Effector memory CD4-positive, alpha-beta T cell (primary cell): ENCODE data around the gene RAB11FIP5.

Experiments
- DNase-seq, 3 donors: peaks; one replicate each; pipeline ENCODE4 v3.0.0-alpha.2; 2020
- H3K27ac ChIP-seq: 2 replicates; pipeline ENCODE4 v1.7.0; 2013; ENCODE audit warnings: mild to moderate bottlenecking, low read length, moderate library complexity; ENCODE audit not compliant: insufficient read depth, poor library complexity, severe bottlenecking
- H3K27me3 ChIP-seq: replicated peaks from 2 replicates; pipeline ENCODE4 v1.7.0; 2013; ENCODE audit warnings: mild to moderate bottlenecking, low read length; ENCODE audit not compliant: insufficient read depth, control insufficient read depth, poor library complexity, severe bottlenecking
- H3K36me3 ChIP-seq: 2 replicates; pipeline ENCODE4 v1.7.0; 2013; ENCODE audit warnings: mild to moderate bottlenecking, low read length, moderate library complexity; ENCODE audit not compliant: control insufficient read depth, insufficient read depth
- H3K4me1 ChIP-seq: 2 replicates; pipeline ENCODE4 v1.7.0; 2013; ENCODE audit warnings: low read length, mild to moderate bottlenecking; ENCODE audit not compliant: control insufficient read depth, insufficient read depth, poor library complexity, severe bottlenecking
- H3K4me3 ChIP-seq: 2 replicates; pipeline ENCODE4 v1.7.0; 2013; ENCODE audit warnings: low read length, low read depth, mild to moderate bottlenecking; ENCODE audit not compliant: insufficient read depth, poor library complexity, severe bottlenecking
- H3K9me3 ChIP-seq: 2 replicates; pipeline ENCODE4 v1.7.0; 2013; ENCODE audit warnings: mild to moderate bottlenecking, low read length, moderate library complexity; ENCODE audit not compliant: control insufficient read depth

Gene RAB11FIP5

GRCh38 chr2:73088211-73088610 lies 24.5 kb downstream of the RAB11FIP5 start:
- no peak overlapping the region for H3K4me3 ChIP-seq
- DNase-seq, result no peak
- no peak overlapping the region for H3K27ac ChIP-seq
- peaks cover 9% of the 10 kb centered on the region for H3K36me3 ChIP-seq
- no peaks in the 10 kb centered on the region for H3K4me1 ChIP-seq
- H3K9me3 ChIP-seq, result no peaks in the 10 kb centered on the region
- no peaks in the 10 kb centered on the region for H3K27me3 ChIP-seq

GRCh38 chr2:73087311-73087710 lies 25.4 kb downstream of the RAB11FIP5 start:
- H3K9me3 ChIP-seq, result no peaks in the 10 kb centered on the region
- no peaks in the 10 kb centered on the region for H3K27me3 ChIP-seq
- H3K4me3 ChIP-seq, result no peak overlapping the region
- H3K4me1 ChIP-seq, result no peaks in the 10 kb centered on the region
- peaks cover 9% of the 10 kb centered on the region for H3K36me3 ChIP-seq
- no peak overlapping the region for H3K27ac ChIP-seq
- no peak for DNase-seq

- Histone ChIP-seq H3K27ac (no peak overlapping the region), H3K4me3 (no peak overlapping the region), H3K27me3 (no peaks in the 10 kb centered on the region), H3K36me3 (peaks cover 9% of the 10 kb centered on the region), H3K9me3 (no peaks in the 10 kb centered on the region), H3K4me1 (no peaks in the 10 kb centered on the region)
- DNase-seq, result peak; percentile 58 to 66 (median 58)
Observed at GRCh38 chr2:73085691-73086090, 27.1 kb downstream of the RAB11FIP5 start.

- H3K4me3 ChIP-seq, result no peak overlapping the region
- H3K9me3 ChIP-seq, result no peaks in the 10 kb centered on the region
- peaks cover 9% of the 10 kb centered on the region for H3K36me3 ChIP-seq
- no peaks in the 10 kb centered on the region for H3K4me1 ChIP-seq
- no peak overlapping the region for H3K27ac ChIP-seq
- no peaks in the 10 kb centered on the region for H3K27me3 ChIP-seq
- DNase-seq, result no peak
Observed at GRCh38 chr2:73084971-73085370, 27.8 kb downstream of the RAB11FIP5 start.

GRCh38 chr2:73083886-73084800 lies 28.6 kb downstream of the RAB11FIP5 start:
- Histone ChIP-seq H3K4me3 (no peak overlapping the region), H3K36me3 (peaks cover 9% of the 10 kb centered on the region), H3K4me1 (no peaks in the 10 kb centered on the region), H3K27me3 (no peaks in the 10 kb centered on the region), H3K9me3 (no peaks in the 10 kb centered on the region), H3K27ac (no peak overlapping the region)
- DNase-seq, result no peak

- no peak overlapping the region for H3K4me3 ChIP-seq
- H3K36me3 ChIP-seq, result peaks cover 4% of the 10 kb centered on the region
- no peaks in the 10 kb centered on the region for H3K4me1 ChIP-seq
- DNase-seq, result no peak
- H3K27me3 ChIP-seq, result no peaks in the 10 kb centered on the region
- no peaks in the 10 kb centered on the region for H3K9me3 ChIP-seq
- no peak overlapping the region for H3K27ac ChIP-seq
Observed at GRCh38 chr2:73082523-73083410, 30.0 kb downstream of the RAB11FIP5 start.

- DNase-seq, result no peak
- Histone ChIP-seq H3K27me3 (no peaks in the 10 kb centered on the region), H3K9me3 (no peaks in the 10 kb centered on the region), H3K4me3 (no peak overlapping the region), H3K36me3 (no peaks in the 10 kb centered on the region), H3K4me1 (no peaks in the 10 kb centered on the region), H3K27ac (no peak overlapping the region)
Observed at GRCh38 chr2:73081181-73081671, 31.5 kb downstream of the RAB11FIP5 start.

GRCh38 chr2:73080321-73081131 lies 32.2 kb downstream of the RAB11FIP5 start:
- H3K4me3 ChIP-seq, result no peak overlapping the region
- no peaks in the 10 kb centered on the region for H3K9me3 ChIP-seq
- DNase-seq, result no peak
- H3K4me1 ChIP-seq, result no peaks in the 10 kb centered on the region
- no peaks in the 10 kb centered on the region for H3K27me3 ChIP-seq
- H3K27ac ChIP-seq, result no peak overlapping the region
- H3K36me3 ChIP-seq, result no peaks in the 10 kb centered on the region

- Histone ChIP-seq H3K4me1 (no peaks in the 10 kb centered on the region), H3K27me3 (no peaks in the 10 kb centered on the region), H3K4me3 (no peak overlapping the region), H3K27ac (no peak overlapping the region), H3K36me3 (no peaks in the 10 kb centered on the region), H3K9me3 (no peaks in the 10 kb centered on the region)
- DNase-seq, result no peak
Observed at GRCh38 chr2:73079636-73080035, 33.1 kb downstream of the RAB11FIP5 start.
